ENCODE data around the gene WFIKKN2.
"Not testable (repeated sequence)": the region's sequence is repeated elsewhere in the genome, so short reads cannot be mapped to it uniquely, and the experiment has no call there.

WFIKKN2 gene

DNA sequence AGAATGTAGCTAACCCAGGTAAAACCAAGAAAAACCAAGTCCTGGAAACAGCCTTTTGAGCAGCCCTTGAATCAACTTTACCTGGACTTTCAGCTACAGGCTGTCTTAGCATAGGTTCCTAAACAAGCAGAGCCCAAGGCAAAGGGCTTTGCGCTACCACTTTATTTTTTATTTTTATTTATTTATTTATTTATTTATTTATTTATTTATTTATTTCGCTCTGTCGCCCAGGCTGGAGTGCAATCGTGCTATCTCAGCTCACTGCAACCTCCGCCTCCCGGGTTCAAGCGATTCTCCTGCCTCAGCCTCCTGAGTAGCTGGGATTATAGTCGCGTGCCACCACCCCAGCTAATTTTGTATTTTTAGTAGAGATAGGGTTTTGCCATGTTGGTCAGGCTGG is 41.7 kb downstream of the WFIKKN2 start:
- not testable (repeated sequence) for DNase-seq (ENCODE audit: low read depth)

DNA sequence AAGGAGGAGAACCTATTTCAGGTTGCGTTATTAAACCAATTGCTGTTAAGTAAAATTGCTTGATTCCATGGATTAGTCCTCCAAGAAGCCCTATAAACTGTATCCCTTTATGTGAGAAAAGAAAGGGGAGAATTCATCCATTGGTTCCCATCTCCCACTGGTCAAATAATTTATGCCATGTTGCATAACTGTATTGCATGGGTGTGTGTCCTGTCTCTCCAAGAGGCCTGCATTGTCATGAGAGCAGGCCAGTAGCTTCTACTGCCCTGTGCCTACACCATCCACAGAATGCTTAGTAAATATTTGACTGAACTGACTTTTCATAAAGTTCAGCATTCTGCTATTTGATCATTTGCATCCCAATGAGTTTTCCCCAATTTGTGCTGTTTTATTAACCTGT is 42.5 kb downstream of the WFIKKN2 start:
- no peak for DNase-seq (ENCODE audit: low read depth)

DNA sequence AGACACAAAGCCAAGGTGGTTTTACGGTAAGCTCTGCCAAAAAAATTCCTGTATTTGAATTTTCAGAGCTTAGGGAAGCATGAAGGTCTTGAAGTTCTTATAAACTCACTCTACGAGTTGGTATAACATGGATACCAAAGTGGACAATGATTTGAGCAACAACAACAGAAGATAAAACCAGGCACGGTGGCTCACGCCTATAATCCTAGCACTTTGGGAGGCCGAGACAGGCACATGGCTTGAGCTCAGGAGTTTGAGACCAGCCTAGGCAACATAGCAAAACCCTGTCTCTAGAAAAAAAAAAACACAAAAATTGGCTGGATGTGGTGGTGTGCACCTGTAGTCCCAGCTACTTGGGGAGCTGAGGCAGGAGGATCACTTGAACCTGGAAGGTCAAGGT is 43.7 kb downstream of the WFIKKN2 start:
- DNase-seq (ENCODE audit: low read depth): no peak

DNA sequence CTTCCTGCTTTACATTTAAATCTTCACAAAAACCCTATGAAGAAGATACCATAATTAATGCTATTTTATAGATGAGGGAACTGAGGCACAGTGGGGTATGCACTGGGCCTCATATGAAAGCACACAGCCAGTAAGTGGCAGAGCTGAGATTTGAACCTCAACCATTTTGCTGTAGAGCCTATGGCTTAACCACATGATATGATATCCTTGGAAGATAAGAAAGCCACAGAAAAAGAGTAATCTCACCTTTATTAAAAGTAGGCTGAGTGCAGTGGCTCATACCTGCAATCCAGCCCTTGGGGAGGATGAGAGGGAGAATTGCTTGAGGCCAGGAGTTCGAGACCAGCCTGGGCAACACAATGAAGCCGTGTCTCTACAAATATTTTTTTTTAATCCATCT is 45.8 kb downstream of the WFIKKN2 start:
- DNase-seq (ENCODE audit: low read depth): no peak

DNA sequence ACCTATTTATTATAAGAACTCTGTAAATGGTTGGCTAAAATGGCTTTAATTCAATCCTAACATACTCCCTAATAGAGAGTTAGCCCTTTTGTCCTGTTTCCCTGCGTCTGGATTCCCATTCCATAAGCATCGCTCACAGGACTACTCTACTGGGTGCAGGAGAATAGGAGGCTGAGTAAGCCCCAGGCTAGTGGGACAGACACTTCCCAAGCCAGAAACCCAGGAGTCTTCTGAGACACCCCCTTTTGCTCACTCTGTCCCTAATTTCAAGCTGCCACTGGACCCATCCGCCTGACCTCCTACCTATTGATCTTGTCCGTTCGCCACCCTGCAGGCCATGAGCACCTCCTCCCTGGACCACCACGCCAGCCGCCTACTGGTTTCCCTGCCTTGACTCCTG is 47.5 kb downstream of the WFIKKN2 start:
- DNase-seq (ENCODE audit: low read depth): no peak

DNA sequence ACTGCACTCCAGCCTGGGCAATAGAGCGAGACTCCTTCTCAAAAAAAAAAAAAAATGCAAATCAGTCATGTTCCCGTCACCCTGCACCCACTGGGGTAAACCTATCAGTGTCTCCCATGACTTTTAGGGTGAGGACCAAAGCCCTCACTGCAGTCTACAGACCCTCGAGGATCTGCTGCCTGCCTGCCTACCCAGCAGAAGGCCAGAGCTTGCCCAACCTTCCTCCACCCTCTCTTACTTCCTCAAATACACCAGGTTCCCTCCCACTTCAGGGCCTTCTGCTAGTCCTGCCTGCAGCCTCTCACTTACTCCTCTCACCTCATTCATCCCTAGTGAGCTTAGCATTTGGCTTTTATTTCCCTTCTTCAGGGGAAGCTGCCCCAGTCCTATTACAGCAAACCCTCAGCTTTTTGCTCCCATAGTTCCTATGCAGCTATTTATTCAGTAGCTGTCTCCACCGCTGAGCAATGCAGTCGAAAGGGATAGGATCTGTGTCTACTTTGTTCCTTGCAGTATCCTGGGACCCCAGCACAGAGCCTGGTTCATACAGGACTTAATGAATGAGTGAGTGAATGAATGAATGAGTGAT is 48.6 kb downstream of the WFIKKN2 start:
- DNase-seq (ENCODE audit: low read depth): no peak

DNA sequence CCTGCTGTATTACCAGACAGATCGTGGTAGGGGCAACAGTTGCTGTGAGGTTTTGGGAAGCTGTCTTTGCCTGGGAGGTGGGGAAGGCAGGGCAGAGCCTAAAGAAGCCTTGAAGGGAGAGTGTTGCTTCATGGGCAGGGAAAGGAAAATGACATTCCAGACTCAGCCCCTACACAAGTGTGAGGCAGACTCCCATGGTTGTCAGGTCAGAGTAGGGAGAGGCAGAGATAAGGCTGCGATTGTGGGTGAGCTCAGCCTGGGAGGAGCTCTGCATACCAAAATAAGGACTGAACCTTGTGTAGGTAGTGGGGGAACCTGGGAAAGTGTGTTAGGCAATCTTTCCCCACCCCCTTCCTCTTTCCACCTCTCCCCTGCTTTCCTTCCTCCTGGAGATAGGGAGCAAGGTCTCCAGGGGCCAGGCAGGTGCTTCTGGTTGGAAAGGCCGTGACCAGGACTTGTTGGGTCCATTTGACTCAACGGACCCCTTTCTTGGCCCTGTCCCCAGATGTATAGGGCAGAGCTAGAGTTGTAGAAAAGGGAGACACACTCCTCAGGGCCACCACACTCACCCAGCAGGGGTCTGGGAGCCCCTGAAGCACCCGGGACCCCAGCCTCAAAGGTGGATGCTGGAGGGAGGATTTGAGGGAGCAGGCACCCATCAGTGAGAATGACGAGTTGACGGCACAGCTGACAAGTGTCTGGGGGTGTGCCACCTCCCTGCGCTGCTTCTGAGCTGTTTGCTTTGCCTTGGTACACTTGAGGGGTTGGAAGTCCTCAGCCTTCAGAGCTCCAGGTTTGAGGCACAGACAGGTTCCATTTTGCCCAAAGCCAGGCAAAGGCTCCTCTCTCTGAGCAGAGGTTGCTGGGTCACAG is 49.3 kb downstream of the WFIKKN2 start:
- DNase-seq (ENCODE audit: low read depth): no peak

DNA sequence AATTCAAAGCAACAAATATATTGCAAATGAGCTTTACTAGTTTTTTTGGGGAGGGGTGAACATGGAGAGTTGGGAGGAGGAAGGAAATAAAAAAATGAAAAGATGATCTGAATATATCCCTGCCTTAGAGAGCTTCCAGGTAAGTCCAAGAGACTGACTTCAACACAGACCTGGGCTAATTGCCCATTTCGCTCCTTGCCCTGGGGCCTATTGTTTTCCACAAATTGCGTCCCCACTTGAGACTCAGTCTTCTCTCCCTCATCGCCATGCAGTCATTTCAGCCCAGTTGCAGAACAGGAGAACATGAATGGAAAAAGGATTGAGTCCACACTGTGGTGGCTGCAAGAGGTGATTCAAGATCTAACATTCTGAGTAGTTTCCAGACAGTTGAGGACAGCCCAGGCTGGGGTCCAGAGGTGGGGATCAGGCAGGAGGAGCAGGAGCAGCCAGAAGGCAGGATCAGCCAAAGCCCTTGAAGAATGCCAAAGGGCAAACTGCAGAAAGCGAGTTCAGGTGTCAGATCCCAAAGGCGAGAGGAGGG is 52.4 kb downstream of the WFIKKN2 start:
- no peak for DNase-seq (ENCODE audit: low read depth)

DNA sequence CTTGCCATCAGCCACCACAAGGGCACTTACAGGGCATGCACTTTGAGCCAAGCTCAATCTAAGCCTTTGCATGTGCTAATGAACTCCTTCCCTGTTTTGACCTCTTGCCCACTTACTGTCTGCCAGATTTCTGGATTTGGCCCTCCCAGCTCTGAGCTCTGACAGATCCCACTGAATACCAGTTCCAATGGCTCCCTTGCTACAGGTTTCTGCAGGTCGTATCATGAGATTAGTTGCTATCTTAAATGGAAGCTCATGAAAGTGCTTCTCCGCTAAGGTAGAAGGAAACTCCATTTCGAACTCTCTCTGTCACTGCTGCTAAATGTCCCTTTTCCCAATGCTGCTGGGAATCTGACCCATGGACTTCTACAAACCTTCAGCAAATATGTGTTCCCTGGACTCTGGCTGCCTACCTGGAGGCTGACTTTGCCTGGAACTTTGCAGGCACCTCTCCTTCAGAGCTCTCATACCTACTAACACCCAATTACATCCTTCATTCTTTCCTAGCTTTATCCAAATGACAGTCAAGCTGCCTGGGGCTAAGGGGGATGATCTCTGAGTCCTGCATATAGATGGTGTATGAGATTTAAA is 54.2 kb downstream of the WFIKKN2 start:
- no peak for DNase-seq (ENCODE audit: low read depth)

DNA sequence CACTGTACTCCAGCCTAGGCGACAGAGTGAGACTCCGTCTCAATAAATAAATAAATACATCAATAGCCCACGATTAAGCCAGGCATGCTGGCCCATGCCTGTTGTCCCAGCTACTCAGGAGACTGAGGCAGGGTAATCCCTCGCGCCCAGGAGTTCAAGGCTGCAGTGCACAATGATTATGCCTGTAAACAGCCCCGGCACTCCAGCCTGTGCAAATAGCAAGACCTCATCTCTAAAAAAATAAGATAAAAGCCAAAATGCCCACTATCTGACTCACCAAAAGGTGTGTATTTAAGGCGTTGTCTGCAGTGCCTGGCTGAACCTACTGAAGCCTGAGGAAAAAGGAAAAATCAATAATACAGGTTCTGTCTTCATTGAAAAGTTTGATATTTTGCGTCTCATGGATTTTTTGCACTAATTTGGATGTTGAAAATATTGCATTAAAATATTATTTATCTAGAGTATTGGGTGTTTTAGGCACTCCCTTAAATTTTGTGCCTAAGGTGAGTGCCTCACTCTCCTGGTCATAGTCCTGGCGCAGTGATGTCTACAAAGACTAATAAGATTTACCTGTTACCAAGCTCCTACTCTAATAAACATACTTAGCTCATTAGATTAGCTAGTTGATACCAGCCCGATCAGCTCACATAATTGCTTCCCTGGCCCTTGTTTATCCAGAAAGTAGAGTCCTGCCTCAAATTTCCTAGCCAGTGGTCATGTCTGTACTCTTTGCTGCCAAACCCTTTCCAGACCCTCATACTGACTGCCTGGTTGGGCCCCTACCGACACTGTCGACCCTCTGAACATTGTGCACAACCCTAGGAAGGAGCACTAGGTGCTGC is 55.5 kb downstream of the WFIKKN2 start:
- DNase-seq (ENCODE audit: low read depth): no peak

DNA sequence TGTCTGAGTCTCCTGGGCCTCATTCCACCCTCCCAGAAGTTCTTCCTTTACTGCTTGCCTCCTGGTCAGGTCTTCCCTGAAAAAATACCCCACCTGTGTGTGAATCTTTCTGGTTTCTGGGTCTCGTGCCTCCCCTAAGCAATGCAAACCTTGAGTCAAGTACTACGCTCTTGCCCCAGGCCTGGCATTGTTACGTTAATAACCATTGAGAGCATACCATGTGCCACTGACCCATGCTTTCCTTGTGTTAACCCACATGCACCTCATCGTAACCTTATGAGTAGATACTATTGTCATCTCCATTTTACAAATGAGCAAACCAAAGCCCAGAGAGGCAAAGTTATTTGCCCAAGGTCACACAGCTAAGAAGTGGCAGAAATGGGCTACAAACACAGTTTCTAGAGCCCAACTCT is 56.2 kb downstream of the WFIKKN2 start:
- no peak for DNase-seq (ENCODE audit: low read depth)

All from T follicular helper cell (primary cell).